HepG2 (cell line): ENCODE results near the gene COL27A1. TPM values are rescaled to one million over a fixed set of nuclear protein-coding genes. Genes with fewer than 3 reads are reported as not detected.

Experiments
- ATAC-seq: fragments of 200-7000 bp; cut with Tn5 transposase; 3 replicates; pipeline ENCODE4 v1.9.1; 2020; ENCODE audit warnings: mild to moderate bottlenecking, moderate library complexity
- BruUV-seq: library from RNA; stranded (reverse); fragments of 400-500 nt; replicated peaks from 2 replicates; lab custom pipeline; 2021; lab: Mats Ljungman, UMichigan
- CTCF ChIA-PET: fragments of 300-600 bp; formaldehyde crosslinking; extraction: SDS; loops from one replicate; lab custom pipeline; 2021; ENCODE audit warnings: low total read pairs, inconsistent platforms, low intra/inter-chr PET ratio; lab: Yijun Ruan, JAX
- POLR2A ChIA-PET: fragments of 350-600 bp; sonication (Branson Sonifier 250); formaldehyde crosslinking; loops from one replicate; lab custom pipeline; 2020; ENCODE audit warnings: antibody characterized with exemption, inconsistent platforms; lab: Yijun Ruan, JAX
- DNase-seq: peaks from one replicate; pipeline ENCODE4 v3.0.0-alpha.2; 2015; ENCODE audit warnings: low spot score
- FAIRE-seq: peaks from 3 replicates; lab custom pipeline; 2011; peaks lifted over from hg19 to GRCh38; lab: Jason Lieb, UNC
- H2AFZ ChIP-seq: one replicate; pipeline ENCODE4 v1.6.1; 2011; ENCODE audit warnings: low read length, inconsistent platforms
- H3K27ac ChIP-seq: fragments of 300-600 bp; 3 replicates; pipeline ENCODE4 v1.8.0; 2011; ENCODE audit warnings: mixed run types, mild to moderate bottlenecking, mixed read lengths, low read length, inconsistent platforms; ENCODE audit not compliant: insufficient read depth; ENCODE audit errors: extremely low read length
- H3K27me3 ChIP-seq, 2 experiments: fragments of 200-600 bp in 1 of 2; 2 replicates in 1 of 2; 3 replicates in 1 of 2; pipeline versions ENCODE4 v1.6.0 to v1.8.0; 2011; ENCODE audit warnings: low read length in 2 of 2, mild to moderate bottlenecking in 2 of 2, moderate library complexity in 2 of 2, inconsistent platforms in 1 of 2; ENCODE audit not compliant: insufficient read depth in 2 of 2, control insufficient read depth in 1 of 2
- H3K36me3 ChIP-seq, 2 experiments: fragments of 200-600 bp in 1 of 2; replicated peaks in 1 of 2; 2 replicates in 1 of 2; 3 replicates in 1 of 2; pipeline versions ENCODE4 v1.5.1 to v1.8.0; 2011; ENCODE audit warnings: low read length in 2 of 2, inconsistent platforms in 1 of 2; ENCODE audit not compliant: insufficient read depth in 2 of 2, control insufficient read depth in 1 of 2
- H3K4me1 ChIP-seq: 2 replicates; pipeline ENCODE4 v1.5.1; 2012; ENCODE audit warnings: low read length, inconsistent platforms; ENCODE audit not compliant: insufficient read depth
- H3K4me2 ChIP-seq: 2 replicates; pipeline ENCODE4 v1.6.0; 2011; ENCODE audit warnings: low read depth, low read length, inconsistent platforms
- H3K4me3 ChIP-seq, 3 experiments: fragments of 200-600 bp in 1 of 3; sonication (generic), shearing (Covaris generic) in 1 of 3; replicated peaks in 1 of 3; 2 replicates each; pipeline ENCODE4 v1.5.1; 2011 to 2016; ENCODE audit warnings: low read length in 3 of 3, inconsistent platforms in 2 of 3, low read depth in 2 of 3, mild to moderate bottlenecking in 2 of 3, control low read depth in 1 of 3, mixed read lengths in 1 of 3; ENCODE audit not compliant: insufficient read depth in 1 of 3
- H3K79me2 ChIP-seq: one replicate; pipeline ENCODE4 v1.6.1; 2011; ENCODE audit warnings: low read length, inconsistent platforms; ENCODE audit not compliant: insufficient read depth
- H3K9ac ChIP-seq: 2 replicates; pipeline ENCODE4 v1.6.0; 2011; ENCODE audit warnings: mild to moderate bottlenecking, low read depth, low read length, inconsistent platforms; ENCODE audit not compliant: insufficient read depth
- H3K9me3 ChIP-seq: 2 replicates; pipeline ENCODE4 v1.5.1; 2012; ENCODE audit warnings: mild to moderate bottlenecking, low read length
- H4K20me1 ChIP-seq: 2 replicates; pipeline ENCODE4 v1.6.0; 2011; ENCODE audit warnings: inconsistent platforms, mild to moderate bottlenecking, low read length, moderate library complexity; ENCODE audit not compliant: insufficient read depth
- AGO2 ChIP-seq: fragments of 200-400 bp; formaldehyde crosslinking; optimal IDR thresholded peaks from 2 replicates; pipeline ENCODE3; 2017; ENCODE audit warnings: mild to moderate bottlenecking, low read depth, low read length, moderate library complexity
- CHCHD3 ChIP-seq: sonication (generic); formaldehyde crosslinking; IDR thresholded peaks from 2 replicates; pipeline ENCODE4 v1.8.0; 2022; ENCODE audit warnings: mild to moderate bottlenecking, missing genetic modification reagents, moderate library complexity
- JUND ChIP-seq: sonication (generic); formaldehyde crosslinking; IDR thresholded peaks from 2 replicates; pipeline ENCODE4 v1.8.0; 2022; ENCODE audit warnings: mild to moderate bottlenecking, missing genetic modification reagents
- MED1 ChIP-seq: sonication (generic); formaldehyde crosslinking; IDR thresholded peaks from 2 replicates; pipeline ENCODE4 v1.4.0; 2020; ENCODE audit warnings: missing genetic modification reagents
- PCBP2 ChIP-seq: fragments of 200-400 bp; formaldehyde crosslinking; optimal IDR thresholded peaks from 2 replicates; pipeline ENCODE3; 2018; ENCODE audit warnings: low read length, low read depth; ENCODE audit not compliant: poor library complexity, severe bottlenecking
- POLR2AphosphoS2 ChIP-seq: IDR thresholded peaks from 2 replicates; pipeline ENCODE4 v1.6.1; 2011; ENCODE audit warnings: low read depth, low read length, improper control_type of control experiment
- ZNF30 ChIP-seq: sonication (generic); formaldehyde crosslinking; IDR thresholded peaks from 2 replicates; pipeline ENCODE4 v1.5.0; 2020; ENCODE audit warnings: mild to moderate bottlenecking, missing genetic modification reagents
- WGBS: methylation state at CpG from one replicate; pipeline ENCODE4 v1.1.6; 2017; ENCODE audit warnings: low lambda C conversion rate; 5-methylcytosine and 5-hydroxymethylcytosine counted together
- in situ Hi-C: cut with HindIII; loops from 2 replicates; pipeline ENCODE4 v1.10.0; 2017; ENCODE audit warnings: low pct_unique_long_range_greater_than_20kb; ENCODE audit not compliant: extremely low pct_ligation_motif_present
- intact Hi-C: fragments of 100-400 bp; cut with micrococcal nuclease; formaldehyde crosslinking; loops from one replicate; pipeline ENCODE4 v1.10.0; 2022; ENCODE audit not compliant: unreplicated experiment
- polyA plus RNA-seq, 8 experiments: library from polyadenylated mRNA; depleted of rRNA in 3 of 8; stranded (reverse) in 7 of 8; unstranded in 1 of 8; fragments of >200 nt; fragmentation: Illumina TruSeq in 4 of 8; extraction: Trizol in 4 of 8; gene quantifications; 2 replicates each; pipeline versions ENCODE4 v1.2.1 to v1.2.3, GENCODE V29; 2011 to 2016; ENCODE audit warnings: low read depth in 4 of 8, missing spikeins in 1 of 8, mixed read lengths in 1 of 8; ENCODE audit not compliant: insufficient read depth in 1 of 8
- total RNA-seq, 5 experiments: library from RNA; depleted of rRNA; stranded (reverse); fragments of >200 nt; fragmentation: Illumina TruSeq; extraction: Trizol; gene quantifications; 2 replicates each; pipeline ENCODE4 v1.2.3, GENCODE V29; 2016; ENCODE audit warnings: low read depth in 1 of 5
- TF ChIP-seq, protein P1 (sequence below): IDR thresholded peaks from 2 replicates; pipeline ENCODE4 v1.4.0; 2020; ENCODE audit warnings: mild to moderate bottlenecking, missing genetic modification reagents

COL27A1 gene
- total and polyA plus RNA-seq, 2 of the 13 experiments (the other 11 are each of a cell fraction or from before 2014, with no cell fraction given), result 71.3 to 89.1 TPM

- peaks cover 33% of the 10 kb centered on the region for H3K4me1 ChIP-seq
- no peak overlapping the region for H2AFZ ChIP-seq
- intact Hi-C loops, result no loop called here
- CTCF ChIA-PET, result no interaction called here
- no peaks in the 10 kb centered on the region for H3K9me3 ChIP-seq
- BruUV-seq, result no TSS peak
- H3K9ac ChIP-seq, result no peak overlapping the region
- FAIRE-seq (no peak), ATAC-seq (no peak)
- 96% methylated on average over 22 of the region's 23 CpGs for WGBS
- peaks cover 41% of the 10 kb centered on the region for H3K79me2 ChIP-seq
- H3K27me3 ChIP-seq, result no peaks in the 10 kb centered on the region
- TF ChIP-seq JUND (CRISPR knock-in tag), result no peak
- no peak for TF ChIP-seq PCBP2
- TF ChIP-seq CHCHD3 (CRISPR knock-in tag), result no peak
- TF ChIP-seq, protein P1, sequence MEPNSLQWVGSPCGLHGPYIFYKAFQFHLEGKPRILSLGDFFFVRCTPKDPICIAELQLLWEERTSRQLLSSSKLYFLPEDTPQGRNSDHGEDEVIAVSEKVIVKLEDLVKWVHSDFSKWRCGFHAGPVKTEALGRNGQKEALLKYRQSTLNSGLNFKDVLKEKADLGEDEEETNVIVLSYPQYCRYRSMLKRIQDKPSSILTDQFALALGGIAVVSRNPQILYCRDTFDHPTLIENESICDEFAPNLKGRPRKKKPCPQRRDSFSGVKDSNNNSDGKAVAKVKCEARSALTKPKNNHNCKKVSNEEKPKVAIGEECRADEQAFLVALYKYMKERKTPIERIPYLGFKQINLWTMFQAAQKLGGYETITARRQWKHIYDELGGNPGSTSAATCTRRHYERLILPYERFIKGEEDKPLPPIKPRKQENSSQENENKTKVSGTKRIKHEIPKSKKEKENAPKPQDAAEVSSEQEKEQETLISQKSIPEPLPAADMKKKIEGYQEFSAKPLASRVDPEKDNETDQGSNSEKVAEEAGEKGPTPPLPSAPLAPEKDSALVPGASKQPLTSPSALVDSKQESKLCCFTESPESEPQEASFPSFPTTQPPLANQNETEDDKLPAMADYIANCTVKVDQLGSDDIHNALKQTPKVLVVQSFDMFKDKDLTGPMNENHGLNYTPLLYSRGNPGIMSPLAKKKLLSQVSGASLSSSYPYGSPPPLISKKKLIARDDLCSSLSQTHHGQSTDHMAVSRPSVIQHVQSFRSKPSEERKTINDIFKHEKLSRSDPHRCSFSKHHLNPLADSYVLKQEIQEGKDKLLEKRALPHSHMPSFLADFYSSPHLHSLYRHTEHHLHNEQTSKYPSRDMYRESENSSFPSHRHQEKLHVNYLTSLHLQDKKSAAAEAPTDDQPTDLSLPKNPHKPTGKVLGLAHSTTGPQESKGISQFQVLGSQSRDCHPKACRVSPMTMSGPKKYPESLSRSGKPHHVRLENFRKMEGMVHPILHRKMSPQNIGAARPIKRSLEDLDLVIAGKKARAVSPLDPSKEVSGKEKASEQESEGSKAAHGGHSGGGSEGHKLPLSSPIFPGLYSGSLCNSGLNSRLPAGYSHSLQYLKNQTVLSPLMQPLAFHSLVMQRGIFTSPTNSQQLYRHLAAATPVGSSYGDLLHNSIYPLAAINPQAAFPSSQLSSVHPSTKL, result no peak
- no peak for TF ChIP-seq POLR2AphosphoS2
- TF ChIP-seq AGO2, result peak; percentile 92
- no peak for TF ChIP-seq MED1 (CRISPR knock-in tag)
- TF ChIP-seq ZNF30 (CRISPR knock-in tag), result no peak
- TF ChIP-seq, all 625 proteins: peak for 1
- Histone ChIP-seq H4K20me1 (peaks cover 18% of the 10 kb centered on the region; the same call in 1 of the 2 replicates), H3K4me3 (no peak overlapping the region), H3K36me3 (peaks cover 32 to 76% of the 10 kb centered on the region in 2 experiments), H3K4me2 (no peak overlapping the region), H3K27ac (peak overlapping the region; percentile 8)
- DNase-seq, result no peak
- in situ Hi-C loops, result no loop called here
- POLR2A ChIA-PET, result interaction anchor here (10.0 kb wide), 1 partner anchor 11 kb away, joined by 252 read pairs; the partner anchor contains the start of gene COL27A1
These were observed 14.0 kb downstream of the COL27A1 start for GRCh38 chr9:114169029-114169951.
